Hematopoietic multipotent progenitor cell treated with erythropoietin and hydrocortisone succinate and interleukin-3 and kit ligand, for 4 days (in vitro differentiated cells): ENCODE data around the gene CFAP68.
A peak's percentile ranks its signal among the peaks of the same experiment; 100 is the strongest.

Source experiments
- DNase-seq: peaks from one replicate; pipeline ENCODE4 v3.0.0-alpha.2; 2015

CFAP68 gene

GRCh38 chr11:111878849-111879636 lies at the start of gene CFAP68, which contains the start of gene FDXACB1:
Gene CFAP68 (plus strand): TSS chr11:111879541. CDS start chr11:111879561, 20 bp downstream.
Gene FDXACB1 (minus strand): TSS chr11:111879165. CDS start chr11:111879132, 33 bp downstream.
- peak; percentile 98 for DNase-seq

DNA sequence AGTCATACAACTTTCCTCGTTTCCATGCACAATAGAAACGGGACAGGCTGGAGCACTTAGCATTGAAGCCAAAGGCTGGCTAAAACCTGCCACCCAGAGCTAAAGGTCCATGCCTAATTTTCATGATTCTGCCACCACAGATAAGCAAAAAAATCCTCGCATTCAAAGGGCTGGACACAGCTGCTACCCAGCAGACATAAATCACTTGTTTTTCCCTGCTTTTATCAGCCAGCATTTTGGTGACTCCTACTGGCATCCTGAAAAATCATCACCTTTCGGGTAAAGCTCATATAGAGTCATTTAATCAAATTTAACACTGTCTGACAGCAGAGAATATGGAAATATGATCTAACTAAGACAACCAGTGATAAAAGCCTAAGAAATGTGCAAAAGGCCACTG lies 45.8 kb upstream of the CFAP68 start:
- peak; percentile 18 for DNase-seq

- DNase-seq: no peak
Measured at GRCh38 chr11:111834432-111835163, 44.7 kb upstream of the CFAP68 start.

GRCh38 chr11:111835665-111836064 lies 43.7 kb upstream of the CFAP68 start:
- DNase-seq: no peak

GRCh38 chr11:111836162-111836561 lies 43.2 kb upstream of the CFAP68 start:
- no peak for DNase-seq

- no peak for DNase-seq
Measured at GRCh38 chr11:111836721-111837120, 42.6 kb upstream of the CFAP68 start.

- DNase-seq: no peak
Measured at GRCh38 chr11:111837366-111837891, 41.9 kb upstream of the CFAP68 start.

- no peak for DNase-seq
Measured at GRCh38 chr11:111838054-111838453, 41.3 kb upstream of the CFAP68 start.

DNA sequence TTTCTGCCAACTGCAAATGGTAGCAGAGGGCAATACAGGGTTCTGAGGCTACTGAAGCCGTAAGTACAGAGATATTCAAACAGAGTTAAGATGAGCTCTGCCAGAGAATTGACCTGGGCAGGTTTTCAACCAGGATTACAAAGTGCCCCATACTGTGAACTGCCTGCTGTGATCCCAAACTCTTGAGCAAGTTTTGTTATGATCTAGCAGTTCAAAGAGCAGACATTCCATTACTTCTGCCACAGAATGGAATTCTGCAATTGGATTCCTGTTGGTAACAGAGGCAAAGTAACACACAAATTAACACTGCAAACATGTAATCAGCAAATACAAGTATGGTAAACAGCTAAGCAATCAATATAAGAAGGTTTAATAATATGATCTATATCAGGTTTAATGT lies 39.2 kb upstream of the CFAP68 start:
- DNase-seq: no peak

DNA sequence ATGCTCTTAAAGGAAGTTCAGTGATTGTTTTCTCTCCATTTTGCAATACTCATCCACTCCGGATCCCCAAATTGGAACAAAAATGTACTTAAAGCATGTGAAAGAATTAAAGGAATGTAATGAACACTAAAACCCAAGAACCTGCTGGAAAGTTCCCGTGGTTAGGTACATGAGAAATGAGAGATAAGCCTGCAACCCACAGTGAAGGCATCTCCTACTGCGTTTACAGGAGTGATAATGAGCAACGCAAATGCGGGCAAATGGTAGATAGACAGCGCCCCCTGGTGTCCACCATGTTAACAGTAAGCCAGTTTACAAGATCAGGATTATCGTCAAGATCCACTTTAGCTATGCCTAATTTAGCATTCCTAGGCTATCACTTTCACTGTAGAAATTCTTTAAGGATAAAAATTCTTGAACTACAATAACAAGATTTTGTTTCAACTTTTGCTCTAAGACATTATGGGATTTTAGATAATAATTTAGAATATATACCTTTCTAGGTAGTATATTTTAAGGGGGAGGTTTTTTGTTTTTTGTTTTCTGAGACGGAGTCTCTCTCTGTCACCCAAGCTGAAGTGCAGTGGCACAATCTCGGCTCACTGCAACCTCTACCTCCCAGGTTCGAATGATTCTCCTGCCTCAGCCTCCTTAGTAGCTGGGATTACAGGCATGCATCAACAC lies 37.8 kb upstream of the CFAP68 start:
- DNase-seq: peak; percentile 93

GRCh38 chr11:111843661-111844060 lies 35.7 kb upstream of the CFAP68 start:
- DNase-seq: no peak

DNA sequence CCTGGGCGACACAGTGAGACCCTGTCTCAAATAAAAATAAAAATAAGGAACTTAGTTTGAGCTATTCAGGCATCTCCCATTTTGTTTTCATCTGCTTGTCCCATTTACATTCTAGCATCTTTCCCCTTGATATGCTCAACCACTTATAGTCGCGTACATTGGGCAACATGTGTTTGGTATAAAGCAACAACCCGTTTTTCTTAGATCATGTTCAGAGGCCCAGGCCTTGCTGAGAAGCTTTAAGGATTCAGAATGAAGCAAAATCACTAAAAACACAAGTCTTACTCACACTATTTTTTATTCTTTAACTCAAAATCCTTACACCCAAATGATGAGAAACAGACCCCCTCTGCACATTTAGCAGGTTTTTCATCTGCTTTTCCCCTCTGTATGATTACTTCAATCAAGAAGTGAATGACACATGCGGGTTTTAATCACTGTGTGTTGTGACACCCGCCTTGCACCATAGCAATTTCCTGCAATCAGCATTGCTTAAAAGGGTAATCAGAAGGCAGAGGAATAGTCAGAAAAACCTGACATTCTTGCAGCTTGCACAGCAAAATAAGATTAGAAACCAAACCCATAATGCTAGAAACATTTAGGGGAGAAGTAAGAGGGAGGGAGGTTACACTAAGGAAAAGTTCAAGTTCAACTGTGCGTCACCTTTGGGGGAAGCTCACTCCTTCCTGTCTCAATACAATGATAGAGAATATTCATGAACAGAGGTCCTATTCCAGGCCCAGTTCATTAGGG lies 33.9 kb upstream of the CFAP68 start:
- peak; percentile 56 for DNase-seq

DNA sequence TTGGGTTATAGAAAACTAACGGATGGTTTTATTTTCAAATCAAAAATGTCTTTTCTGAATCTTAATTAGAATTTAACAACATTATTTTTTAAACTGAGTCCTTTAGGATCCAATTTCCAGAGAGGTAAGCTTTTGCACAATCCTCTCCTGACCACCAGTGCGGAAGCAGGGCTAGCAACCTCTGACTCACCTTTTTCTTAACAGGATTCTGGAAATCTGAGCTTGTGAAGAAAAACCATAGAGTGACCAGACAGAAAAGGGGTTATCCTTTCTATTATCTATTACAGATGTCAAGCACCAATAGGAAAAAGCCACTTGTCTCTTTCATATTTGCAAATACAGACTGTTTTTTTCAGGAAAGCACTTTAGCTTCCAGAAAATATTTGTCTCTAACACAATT lies 33.3 kb upstream of the CFAP68 start:
- DNase-seq: no peak

DNA sequence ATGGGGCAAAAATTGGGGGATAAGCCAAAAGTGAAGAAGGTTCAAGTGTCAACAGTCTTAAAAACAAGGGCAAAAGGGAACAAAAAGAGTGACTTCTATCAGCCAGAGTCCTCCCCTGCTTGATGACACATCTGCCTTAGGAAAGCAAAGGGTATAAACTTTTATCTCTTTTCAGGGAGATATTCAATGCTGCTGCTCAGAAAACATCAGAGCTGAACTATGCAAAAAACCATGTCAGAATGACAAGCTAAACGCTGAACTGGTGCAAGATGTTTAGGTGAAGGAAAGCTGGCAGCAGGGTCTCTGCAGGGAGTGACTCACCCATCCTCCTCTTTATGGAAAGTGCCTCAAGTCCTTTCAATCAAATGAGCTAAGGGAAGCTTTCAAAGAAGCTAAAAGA lies 32.7 kb upstream of the CFAP68 start:
- DNase-seq: no peak

DNA sequence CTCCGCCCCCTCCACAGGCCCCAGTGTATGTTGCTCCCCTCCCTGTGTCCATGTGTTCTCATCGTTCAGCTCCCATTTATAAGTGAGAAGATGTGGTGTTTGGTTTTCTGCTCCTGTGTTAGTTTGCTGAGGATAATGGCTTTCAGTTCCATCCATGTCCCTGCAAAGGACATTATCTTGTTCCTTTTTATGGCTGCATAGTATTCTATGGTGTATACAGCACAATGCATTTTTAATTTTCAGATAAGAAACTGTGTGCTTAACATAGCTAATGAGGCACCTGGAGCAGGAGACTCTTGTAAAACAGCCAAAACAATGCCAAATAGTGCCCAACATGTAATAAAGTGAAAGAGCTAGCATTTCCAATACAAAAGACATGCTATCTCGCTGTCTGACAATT lies 29.7 kb upstream of the CFAP68 start:
- no peak for DNase-seq

DNA sequence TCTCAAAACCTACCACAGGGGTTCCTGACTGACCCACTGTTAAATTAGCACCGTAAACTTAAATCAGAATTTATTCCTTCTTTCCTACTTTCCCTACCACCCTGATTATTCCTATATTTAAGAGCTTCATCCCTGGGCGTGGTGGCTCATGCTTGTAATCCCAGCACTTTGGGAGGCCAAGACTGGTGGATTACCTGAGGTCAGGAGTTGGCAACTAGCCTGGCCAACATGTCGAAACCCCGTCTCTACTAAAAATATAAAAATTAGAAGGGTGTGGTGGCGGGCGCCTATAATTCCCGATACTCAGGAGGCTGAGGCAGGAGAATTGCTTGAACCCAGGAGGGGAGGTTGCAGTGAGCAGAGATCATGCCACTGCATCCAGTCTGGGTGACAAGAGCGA lies 28.3 kb upstream of the CFAP68 start:
- DNase-seq: no peak

DNA sequence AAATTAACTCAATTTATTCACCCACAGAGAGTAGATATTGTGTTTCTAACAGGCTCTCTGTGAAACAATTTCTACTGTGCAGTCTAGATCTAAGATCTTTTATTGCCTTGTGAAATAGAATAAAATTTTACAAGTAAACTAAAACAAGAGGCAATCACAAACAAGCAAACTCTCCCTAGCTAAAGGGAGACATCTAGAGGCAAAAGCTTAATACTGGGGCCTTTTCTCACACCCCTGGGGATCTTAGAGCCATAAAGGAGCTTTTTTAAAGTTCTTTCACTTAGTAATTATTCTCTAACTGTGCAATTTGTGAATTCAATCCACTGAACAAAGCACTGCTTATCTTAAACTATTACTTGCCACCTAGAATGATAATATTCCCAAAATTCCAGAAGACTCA lies 27.7 kb upstream of the CFAP68 start:
- peak; percentile 39 for DNase-seq

DNA sequence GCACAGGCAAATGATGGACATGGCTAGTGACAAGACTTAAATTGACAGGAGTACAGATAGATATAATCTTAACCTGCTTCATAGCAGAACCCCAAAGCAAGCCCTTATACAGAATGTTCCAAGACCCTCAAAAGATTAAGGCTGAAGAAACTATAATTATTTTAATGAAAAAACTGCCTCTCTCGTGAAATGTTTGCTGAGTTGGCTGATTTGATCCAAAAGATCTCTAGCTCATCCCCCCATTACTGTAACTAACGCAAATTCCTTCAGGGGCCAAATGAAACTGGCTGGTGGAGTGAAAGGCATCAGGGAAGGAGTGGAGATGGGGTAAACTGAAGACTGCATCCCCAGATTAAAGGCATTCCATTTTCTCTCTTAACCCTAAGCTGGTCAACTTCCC lies 27.2 kb upstream of the CFAP68 start:
- no peak for DNase-seq

DNA sequence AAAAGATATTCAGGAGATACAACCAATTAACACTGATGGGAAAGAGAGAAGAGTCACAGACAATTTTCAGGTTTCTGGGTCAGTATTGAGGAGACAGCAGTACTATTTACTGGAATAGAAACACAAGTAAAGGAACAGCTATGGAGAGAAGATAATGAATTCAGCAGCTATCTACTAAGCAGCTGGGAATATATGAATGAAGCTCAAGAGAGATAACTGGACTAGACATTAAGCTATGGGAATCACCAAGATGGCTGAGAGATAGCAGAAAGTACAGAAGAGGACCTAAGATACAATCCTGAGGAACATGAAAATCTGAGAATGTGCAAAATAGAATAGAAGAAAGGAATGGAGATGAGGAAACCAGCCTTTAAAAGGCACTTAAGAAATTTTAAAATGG lies 23.8 kb upstream of the CFAP68 start:
- DNase-seq: no peak

DNA sequence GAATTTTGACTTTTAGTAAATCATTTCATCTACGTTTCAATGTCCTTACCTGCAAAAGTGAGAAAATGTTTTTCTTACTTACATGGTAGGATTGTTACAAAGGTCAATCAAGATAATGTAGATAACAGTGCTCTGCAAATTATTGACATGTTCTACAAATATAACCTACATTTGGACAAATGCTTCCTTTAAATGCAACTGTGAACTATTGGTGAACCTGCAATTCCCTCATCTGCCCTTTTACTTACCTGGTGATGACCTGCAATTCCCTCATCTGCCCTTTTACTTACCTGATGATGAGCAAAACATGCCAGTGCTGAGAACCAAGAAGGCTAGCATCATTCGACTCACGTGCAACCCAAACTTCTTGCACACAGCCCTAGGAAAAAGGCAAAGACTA lies 19.1 kb upstream of the CFAP68 start:
- DNase-seq: no peak

DNA sequence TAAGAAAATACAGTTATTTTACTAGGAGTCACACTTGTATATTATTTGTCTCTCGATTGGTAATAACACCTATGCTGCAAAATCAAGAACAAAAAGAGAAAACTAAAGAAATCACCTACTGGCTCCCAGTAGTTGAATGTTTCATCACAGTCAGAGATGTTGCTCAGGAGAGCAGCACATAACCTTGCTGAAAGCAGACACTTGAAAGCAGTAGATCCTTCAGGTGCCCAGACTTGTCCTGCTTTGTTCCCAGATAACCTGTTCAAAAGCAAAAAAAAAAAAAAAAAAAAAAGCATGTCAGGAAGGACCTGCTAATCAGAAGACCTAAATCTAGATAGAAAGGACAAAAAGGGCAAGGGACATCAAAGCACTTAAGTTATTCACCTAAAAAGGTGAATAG lies 9.2 kb upstream of the CFAP68 start:
- no peak for DNase-seq

- peak; percentile 61 for DNase-seq
Measured at GRCh38 chr11:111870522-111870885, 8.8 kb upstream of the CFAP68 start.
